HUES64 (cell line): ENCODE results near the gene SHISA8.

Source experiments
- H3K27ac ChIP-seq: 2 replicates; pipeline ENCODE4 v1.7.0; 2013; ENCODE audit warnings: low read depth, low read length, inconsistent platforms
- H3K27me3 ChIP-seq: 2 replicates; pipeline ENCODE4 v1.6.1; 2013; ENCODE audit warnings: mild to moderate bottlenecking, low read length; ENCODE audit not compliant: insufficient read depth
- H3K36me3 ChIP-seq: 2 replicates; pipeline ENCODE4 v1.6.1; 2013; ENCODE audit warnings: mild to moderate bottlenecking, low read length; ENCODE audit not compliant: insufficient read depth
- H3K4me1 ChIP-seq: 2 replicates; pipeline ENCODE4 v1.6.1; 2013; ENCODE audit warnings: mild to moderate bottlenecking, low read length, moderate library complexity; ENCODE audit not compliant: insufficient read depth
- H3K4me3 ChIP-seq: 2 replicates; pipeline ENCODE4 v1.5.1; 2013; ENCODE audit warnings: mild to moderate bottlenecking, low read length, moderate library complexity
- H3K9ac ChIP-seq: 2 replicates; pipeline ENCODE4 v1.6.1; 2013; ENCODE audit warnings: mild to moderate bottlenecking, low read depth, low read length
- H3K9me3 ChIP-seq: 2 replicates; pipeline ENCODE4 v1.6.1; 2013; ENCODE audit warnings: low read depth, low read length; ENCODE audit not compliant: insufficient read depth
- WGBS: fragments of 150-250, 120-280 bp; methylation state at CpG from one replicate; pipeline ENCODE4 v1.1.7; 2013; ENCODE audit warnings: missing lambda C conversion rate; 5-methylcytosine and 5-hydroxymethylcytosine counted together

Gene SHISA8

GRCh38 chr22:41902932-41903421, 11.9 kb downstream of the SHISA8 start:
- Histone ChIP-seq H3K4me1 (no peaks in the 10 kb centered on the region), H3K27ac (no peak overlapping the region), H3K27me3 (no peaks in the 10 kb centered on the region), H3K36me3 (peaks cover 77% of the 10 kb centered on the region), H3K9me3 (no peaks in the 10 kb centered on the region), H3K4me3 (no peak overlapping the region), H3K9ac (no peak overlapping the region)
- 96% methylated on average over 15 of the region's 15 CpGs for WGBS

- H3K4me1 ChIP-seq: no peaks in the 10 kb centered on the region
- no peak overlapping the region for H3K9ac ChIP-seq
- H3K4me3 ChIP-seq: no peak overlapping the region
- WGBS: 89% methylated on average over 7 of the region's 7 CpGs
- no peaks in the 10 kb centered on the region for H3K9me3 ChIP-seq
- H3K27ac ChIP-seq: no peak overlapping the region
- peaks cover 86% of the 10 kb centered on the region for H3K36me3 ChIP-seq
- no peaks in the 10 kb centered on the region for H3K27me3 ChIP-seq
These were observed 12.9 kb downstream of the SHISA8 start for GRCh38 chr22:41902016-41902415.

DNA sequence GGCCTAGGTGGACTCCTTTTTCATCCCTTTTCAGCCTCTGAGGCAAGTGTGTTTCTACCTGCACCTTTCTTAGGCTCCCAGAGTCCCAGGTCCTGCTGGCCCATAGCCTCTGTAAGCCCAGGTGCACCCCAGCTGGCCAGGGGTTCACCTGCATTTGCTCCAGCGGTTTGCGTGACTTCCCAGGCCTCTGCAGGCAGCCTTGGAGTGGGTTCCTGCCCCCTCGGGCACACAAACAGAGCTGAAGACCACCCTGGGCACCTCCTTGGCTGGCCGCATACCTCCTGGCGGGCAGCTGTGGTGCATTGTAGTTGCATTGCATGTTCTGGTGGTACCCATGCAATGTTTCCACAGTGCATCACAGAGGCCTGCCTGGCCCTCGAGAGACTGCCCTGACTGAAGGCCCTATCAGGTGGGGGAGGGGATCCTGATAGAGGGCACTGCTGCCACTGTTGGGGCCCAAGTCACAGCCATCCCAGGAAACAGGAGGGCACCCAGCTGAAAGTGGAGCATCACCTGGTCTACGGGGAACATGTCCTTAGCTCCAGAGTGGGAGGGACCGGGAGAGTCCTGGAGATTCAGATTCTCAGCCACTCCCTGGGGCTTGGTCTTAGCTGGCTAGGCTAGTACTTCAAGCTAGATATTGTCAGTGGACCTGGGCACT, 14.1 kb downstream of the SHISA8 start:
- no peak overlapping the region for H3K4me3 ChIP-seq
- H3K9me3 ChIP-seq: no peaks in the 10 kb centered on the region
- H3K9ac ChIP-seq: no peak overlapping the region
- H3K4me1 ChIP-seq: no peaks in the 10 kb centered on the region
- H3K27ac ChIP-seq: no peak overlapping the region
- no peaks in the 10 kb centered on the region for H3K27me3 ChIP-seq
- H3K36me3 ChIP-seq: peaks cover 93% of the 10 kb centered on the region
- WGBS: 97% methylated on average over 8 of the region's 8 CpGs

DNA sequence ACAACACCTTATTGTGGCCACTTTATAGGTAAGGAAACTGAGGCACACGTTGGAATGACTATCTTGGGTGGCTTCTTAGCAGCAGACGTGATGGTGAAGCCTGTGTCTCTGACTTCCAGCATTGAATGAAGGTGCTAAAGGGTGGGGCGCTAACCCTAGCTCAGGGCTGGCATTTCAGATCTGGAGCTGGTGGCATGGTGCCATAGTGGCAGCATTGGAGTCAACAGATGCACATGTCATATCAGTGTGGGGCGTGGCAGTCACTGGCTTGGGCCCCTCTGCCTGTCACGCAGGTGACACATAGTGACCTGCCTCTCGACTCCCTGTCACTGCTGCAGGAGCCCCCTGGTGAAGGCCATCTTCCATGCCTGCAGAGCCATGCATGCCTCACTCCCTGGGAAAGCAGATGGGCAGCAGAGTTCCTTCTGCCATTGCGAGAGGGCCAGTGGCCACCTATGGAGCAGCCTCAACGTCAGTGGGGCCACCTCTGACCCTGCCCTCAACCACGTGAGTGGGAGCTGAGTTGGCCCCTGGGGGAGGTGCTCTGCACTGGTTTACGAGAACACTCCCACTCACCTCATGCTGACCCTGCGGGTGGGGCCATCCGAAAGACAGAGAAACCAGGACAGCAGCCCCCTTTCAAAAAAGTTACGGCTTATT, 14.8 kb downstream of the SHISA8 start:
- no peak overlapping the region for H3K27ac ChIP-seq
- no peaks in the 10 kb centered on the region for H3K27me3 ChIP-seq
- no peak overlapping the region for H3K9ac ChIP-seq
- H3K4me3 ChIP-seq: no peak overlapping the region
- no peaks in the 10 kb centered on the region for H3K4me1 ChIP-seq
- WGBS: 94% methylated on average over 13 of the region's 13 CpGs
- H3K9me3 ChIP-seq: no peaks in the 10 kb centered on the region
- H3K36me3 ChIP-seq: peaks cover 96% of the 10 kb centered on the region

DNA sequence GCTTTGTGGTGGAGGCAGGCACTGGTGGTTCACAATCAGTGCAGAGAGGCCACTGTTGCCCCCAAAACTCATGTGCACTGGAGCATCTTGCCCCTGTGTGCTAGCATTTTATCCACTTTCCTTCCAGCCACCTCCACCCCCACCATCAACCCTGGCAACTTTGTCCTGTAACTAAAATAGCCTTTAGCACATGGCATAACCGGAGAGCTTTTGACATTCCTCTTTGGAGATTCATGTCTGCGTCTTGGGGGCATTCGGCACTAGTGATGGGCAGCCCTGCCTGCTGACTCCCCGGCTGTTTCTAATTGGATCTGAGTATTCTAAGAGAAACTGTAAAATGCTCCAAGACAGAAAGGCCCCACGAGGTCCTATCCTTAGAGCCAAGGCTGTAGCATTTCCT, 15.8 kb downstream of the SHISA8 start:
- Histone ChIP-seq H3K36me3 (peaks cover 95% of the 10 kb centered on the region), H3K9ac (no peak overlapping the region), H3K9me3 (no peaks in the 10 kb centered on the region), H3K4me1 (no peaks in the 10 kb centered on the region), H3K27ac (no peak overlapping the region), H3K4me3 (no peak overlapping the region), H3K27me3 (no peaks in the 10 kb centered on the region)
- 98% methylated on average over 5 of the region's 5 CpGs for WGBS

- Histone ChIP-seq H3K4me1 (no peaks in the 10 kb centered on the region), H3K27ac (no peak overlapping the region), H3K9me3 (no peaks in the 10 kb centered on the region), H3K4me3 (no peak overlapping the region), H3K9ac (no peak overlapping the region), H3K27me3 (no peaks in the 10 kb centered on the region), H3K36me3 (peaks cover 95% of the 10 kb centered on the region)
- 93% methylated on average over 11 of the region's 11 CpGs for WGBS
These were observed 16.2 kb downstream of the SHISA8 start for GRCh38 chr22:41898645-41899044.

- H3K4me3 ChIP-seq: no peak overlapping the region
- H3K4me1 ChIP-seq: no peaks in the 10 kb centered on the region
- 95% methylated on average over 7 of the region's 7 CpGs for WGBS
- no peaks in the 10 kb centered on the region for H3K9me3 ChIP-seq
- H3K9ac ChIP-seq: no peak overlapping the region
- no peaks in the 10 kb centered on the region for H3K27me3 ChIP-seq
- H3K27ac ChIP-seq: no peak overlapping the region
- peaks cover 90% of the 10 kb centered on the region for H3K36me3 ChIP-seq
These were observed 21.1 kb downstream of the SHISA8 start for GRCh38 chr22:41893591-41894375.

- Histone ChIP-seq H3K4me1 (no peaks in the 10 kb centered on the region), H3K27me3 (no peaks in the 10 kb centered on the region), H3K36me3 (peaks cover 91% of the 10 kb centered on the region), H3K27ac (no peak overlapping the region), H3K9me3 (no peaks in the 10 kb centered on the region), H3K4me3 (no peak overlapping the region), H3K9ac (no peak overlapping the region)
- WGBS: 86% methylated on average over 4 of the region's 4 CpGs
These were observed 22.2 kb downstream of the SHISA8 start for GRCh38 chr22:41892721-41893120.

GRCh38 chr22:41891407-41891806, 23.5 kb downstream of the SHISA8 start:
- 96% methylated on average over 9 of the region's 9 CpGs for WGBS
- Histone ChIP-seq H3K27me3 (no peaks in the 10 kb centered on the region), H3K4me1 (no peaks in the 10 kb centered on the region), H3K27ac (no peak overlapping the region), H3K9ac (no peak overlapping the region), H3K9me3 (no peaks in the 10 kb centered on the region), H3K4me3 (no peak overlapping the region), H3K36me3 (peaks cover 91% of the 10 kb centered on the region)

DNA sequence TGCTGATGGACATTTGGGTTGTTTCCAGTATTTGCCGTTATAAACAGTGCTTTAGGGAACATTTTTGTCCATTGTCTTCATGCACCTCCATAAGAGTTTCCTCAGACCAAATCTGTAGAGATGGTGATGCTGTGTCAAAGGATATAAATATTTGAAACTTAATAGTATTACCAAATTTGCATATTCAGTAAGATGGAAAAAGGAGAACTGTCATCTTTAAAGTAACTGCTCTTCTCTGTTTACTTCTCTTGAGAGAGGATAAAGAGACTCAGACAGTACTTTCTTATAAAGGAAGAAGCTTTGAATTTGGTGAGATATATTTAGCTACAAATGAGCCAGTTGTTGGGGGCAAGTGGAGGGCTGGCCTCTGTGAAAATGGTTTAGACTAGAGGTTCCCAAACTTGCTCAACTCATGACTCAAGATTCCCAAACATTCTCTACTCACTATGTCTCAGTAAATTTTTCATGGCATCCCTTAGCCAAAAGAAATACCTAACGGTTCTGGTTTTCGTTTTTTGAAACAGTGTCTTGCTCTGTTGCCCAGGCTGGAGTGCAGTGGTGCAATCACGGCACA, 26.2 kb downstream of the SHISA8 start:
- Histone ChIP-seq H3K36me3 (peaks cover 95% of the 10 kb centered on the region), H3K9ac (no peak overlapping the region), H3K4me3 (no peak overlapping the region), H3K4me1 (no peaks in the 10 kb centered on the region), H3K9me3 (no peaks in the 10 kb centered on the region), H3K27me3 (no peaks in the 10 kb centered on the region), H3K27ac (no peak overlapping the region)
- 99% methylated on average over 4 of the region's 4 CpGs for WGBS

GRCh38 chr22:41885516-41885915, 29.4 kb downstream of the SHISA8 start:
- Histone ChIP-seq H3K36me3 (peaks cover 99% of the 10 kb centered on the region), H3K4me1 (no peaks in the 10 kb centered on the region), H3K27ac (no peak overlapping the region), H3K4me3 (no peak overlapping the region), H3K27me3 (no peaks in the 10 kb centered on the region), H3K9ac (no peak overlapping the region), H3K9me3 (no peaks in the 10 kb centered on the region)
- 91% methylated on average over 6 of the region's 6 CpGs for WGBS
